Activated naive CD8-positive, alpha-beta T cell (primary cell): ENCODE results near the gene CAPN1.

ENCODE experiments used
- H3K27ac Mint-ChIP-seq: one replicate; pipeline ENCODE4 v1.8.0; 2021; ENCODE audit warnings: mixed read lengths
- H3K27me3 Mint-ChIP-seq: one replicate; pipeline ENCODE4 v1.8.0; 2021; ENCODE audit warnings: mixed read lengths
- H3K36me3 Mint-ChIP-seq: one replicate; pipeline ENCODE4 v1.8.0; 2021; ENCODE audit warnings: mixed read lengths
- H3K4me1 Mint-ChIP-seq: one replicate; pipeline ENCODE4 v1.8.0; 2021; ENCODE audit warnings: low read depth, mixed read lengths
- H3K4me3 Mint-ChIP-seq: one replicate; pipeline ENCODE4 v1.8.0; 2021; ENCODE audit warnings: mild to moderate bottlenecking, mixed read lengths
- H3K9me3 Mint-ChIP-seq: one replicate; pipeline ENCODE4 v1.8.0; 2021; ENCODE audit warnings: low read depth, mixed read lengths

CAPN1 gene

GRCh38 chr11:65150509-65151299 lies 31.0 kb upstream of the CAPN1 start:
- peaks cover 6% of the 10 kb centered on the region for H3K27me3 Mint-ChIP-seq
- H3K4me3 Mint-ChIP-seq: no peak overlapping the region
- peaks cover 1% of the 10 kb centered on the region for H3K4me1 Mint-ChIP-seq
- H3K27ac Mint-ChIP-seq: no peak overlapping the region
- no peaks in the 10 kb centered on the region for H3K36me3 Mint-ChIP-seq
- no peaks in the 10 kb centered on the region for H3K9me3 Mint-ChIP-seq

- peaks cover 1% of the 10 kb centered on the region for H3K4me1 Mint-ChIP-seq
These were observed 30.3 kb upstream of the CAPN1 start for GRCh38 chr11:65151331-65151899.

GRCh38 chr11:65152122-65152521 lies 29.6 kb upstream of the CAPN1 start:
- no peaks in the 10 kb centered on the region for H3K36me3 Mint-ChIP-seq
- H3K4me1 Mint-ChIP-seq: peaks cover 1% of the 10 kb centered on the region
- H3K27me3 Mint-ChIP-seq: peaks cover 6% of the 10 kb centered on the region
- H3K4me3 Mint-ChIP-seq: no peak overlapping the region
- no peak overlapping the region for H3K27ac Mint-ChIP-seq
- no peaks in the 10 kb centered on the region for H3K9me3 Mint-ChIP-seq

More at GRCh38 chr11:65151331-65151899, 30.3 kb upstream of the CAPN1 start:
- H3K9me3 Mint-ChIP-seq: no peaks in the 10 kb centered on the region
- no peak overlapping the region for H3K4me3 Mint-ChIP-seq
- H3K27ac Mint-ChIP-seq: no peak overlapping the region
- peaks cover 6% of the 10 kb centered on the region for H3K27me3 Mint-ChIP-seq
- no peaks in the 10 kb centered on the region for H3K36me3 Mint-ChIP-seq

GRCh38 chr11:65156256-65156655 lies 25.5 kb upstream of the CAPN1 start:
- peaks cover 7% of the 10 kb centered on the region for H3K27me3 Mint-ChIP-seq

GRCh38 chr11:65156926-65157325 lies 24.8 kb upstream of the CAPN1 start:
- H3K27ac Mint-ChIP-seq: no peak overlapping the region
- peaks cover 5% of the 10 kb centered on the region for H3K27me3 Mint-ChIP-seq
- peaks cover 1% of the 10 kb centered on the region for H3K4me1 Mint-ChIP-seq
- H3K4me3 Mint-ChIP-seq: no peak overlapping the region
- no peaks in the 10 kb centered on the region for H3K36me3 Mint-ChIP-seq
- no peaks in the 10 kb centered on the region for H3K9me3 Mint-ChIP-seq

More at GRCh38 chr11:65156256-65156655, 25.5 kb upstream of the CAPN1 start:
- Mint-ChIP-seq H3K27ac (no peak overlapping the region), H3K9me3 (no peaks in the 10 kb centered on the region), H3K4me1 (peaks cover 1% of the 10 kb centered on the region), H3K36me3 (no peaks in the 10 kb centered on the region), H3K4me3 (no peak overlapping the region)

GRCh38 chr11:65157336-65157735 lies 24.4 kb upstream of the CAPN1 start:
- H3K9me3 Mint-ChIP-seq: no peaks in the 10 kb centered on the region
- no peaks in the 10 kb centered on the region for H3K4me1 Mint-ChIP-seq
- H3K27ac Mint-ChIP-seq: no peak overlapping the region
- H3K4me3 Mint-ChIP-seq: no peak overlapping the region
- H3K36me3 Mint-ChIP-seq: no peaks in the 10 kb centered on the region
- peaks cover 5% of the 10 kb centered on the region for H3K27me3 Mint-ChIP-seq

GRCh38 chr11:65159012-65159411 lies 22.7 kb upstream of the CAPN1 start:
- Mint-ChIP-seq H3K36me3 (no peaks in the 10 kb centered on the region), H3K27me3 (peaks cover 2% of the 10 kb centered on the region), H3K4me1 (no peaks in the 10 kb centered on the region), H3K9me3 (no peaks in the 10 kb centered on the region), H3K4me3 (no peak overlapping the region), H3K27ac (no peak overlapping the region)

GRCh38 chr11:65160643-65161042 lies 21.1 kb upstream of the CAPN1 start:
- no peak overlapping the region for H3K4me3 Mint-ChIP-seq
- no peak overlapping the region for H3K27ac Mint-ChIP-seq
- peaks cover 2% of the 10 kb centered on the region for H3K27me3 Mint-ChIP-seq
- H3K36me3 Mint-ChIP-seq: no peaks in the 10 kb centered on the region
- H3K4me1 Mint-ChIP-seq: no peaks in the 10 kb centered on the region
- no peaks in the 10 kb centered on the region for H3K9me3 Mint-ChIP-seq

GRCh38 chr11:65163684-65164083 lies 18.0 kb upstream of the CAPN1 start:
- Mint-ChIP-seq H3K36me3 (no peaks in the 10 kb centered on the region), H3K27me3 (no peaks in the 10 kb centered on the region), H3K4me3 (no peak overlapping the region), H3K27ac (no peak overlapping the region), H3K9me3 (no peaks in the 10 kb centered on the region), H3K4me1 (no peaks in the 10 kb centered on the region)

GRCh38 chr11:65165410-65166317 lies 16.1 kb upstream of the CAPN1 start:
- Mint-ChIP-seq H3K36me3 (no peaks in the 10 kb centered on the region), H3K27ac (no peak overlapping the region), H3K4me1 (no peaks in the 10 kb centered on the region), H3K9me3 (no peaks in the 10 kb centered on the region), H3K4me3 (no peak overlapping the region), H3K27me3 (no peaks in the 10 kb centered on the region)

- Mint-ChIP-seq H3K36me3 (no peaks in the 10 kb centered on the region), H3K4me3 (no peak overlapping the region), H3K9me3 (no peaks in the 10 kb centered on the region), H3K4me1 (no peaks in the 10 kb centered on the region), H3K27me3 (no peaks in the 10 kb centered on the region), H3K27ac (no peak overlapping the region)
These were observed 14.8 kb upstream of the CAPN1 start for GRCh38 chr11:65166893-65167292.

GRCh38 chr11:65167656-65168055 lies 14.1 kb upstream of the CAPN1 start:
- Mint-ChIP-seq H3K36me3 (no peaks in the 10 kb centered on the region), H3K4me1 (no peaks in the 10 kb centered on the region), H3K27ac (no peak overlapping the region), H3K4me3 (no peak overlapping the region), H3K9me3 (no peaks in the 10 kb centered on the region), H3K27me3 (no peaks in the 10 kb centered on the region)

- Mint-ChIP-seq H3K4me1 (no peaks in the 10 kb centered on the region), H3K36me3 (no peaks in the 10 kb centered on the region), H3K27ac (no peak overlapping the region), H3K4me3 (no peak overlapping the region), H3K27me3 (no peaks in the 10 kb centered on the region), H3K9me3 (no peaks in the 10 kb centered on the region)
These were observed 12.5 kb upstream of the CAPN1 start for GRCh38 chr11:65169164-65169641.

- H3K27me3 Mint-ChIP-seq: no peaks in the 10 kb centered on the region
- no peaks in the 10 kb centered on the region for H3K36me3 Mint-ChIP-seq
- H3K27ac Mint-ChIP-seq: no peak within 1 kb of the TSS
- H3K4me1 Mint-ChIP-seq: no peaks in the 10 kb centered on the region
- H3K4me3 Mint-ChIP-seq: no peak within 1 kb of the TSS
- H3K9me3 Mint-ChIP-seq: no peaks in the 10 kb centered on the region
These were observed 11.6 kb upstream of the CAPN1 start, which contains the start of gene SPDYC for GRCh38 chr11:65170058-65170534. SPDYC (plus strand) TSS chr11:65170233; CDS start chr11:65171358, 1,125 bp downstream.

GRCh38 chr11:65172600-65172999 lies 9.1 kb upstream of the CAPN1 start:
- Mint-ChIP-seq H3K4me1 (no peaks in the 10 kb centered on the region), H3K27ac (no peak overlapping the region), H3K4me3 (no peak overlapping the region), H3K9me3 (no peaks in the 10 kb centered on the region), H3K36me3 (no peaks in the 10 kb centered on the region), H3K27me3 (no peaks in the 10 kb centered on the region)
